Loucy (cell line): ENCODE measurements around the gene IFNG-AS1.

ENCODE experiments used
- H2AFZ ChIP-seq: fragments of 200-600 bp; sonication (generic); 2 replicates; pipeline ENCODE4 v1.6.0; 2016; ENCODE audit warnings: antibody characterized with exemption, mild to moderate bottlenecking, low read length, moderate library complexity
- H3F3A ChIP-seq: fragments of 200-600 bp; 2 replicates; pipeline ENCODE4 v1.6.0; 2016; ENCODE audit warnings: antibody characterized with exemption, low read depth, mild to moderate bottlenecking
- H3K27me3 ChIP-seq: fragments of 200-600 bp; sonication (generic); 2 replicates; pipeline ENCODE4 v1.6.1; 2014; ENCODE audit warnings: low read length, mild to moderate bottlenecking; ENCODE audit not compliant: insufficient read depth, poor library complexity, severe bottlenecking
- H3K36me3 ChIP-seq: fragments of 200-600 bp; sonication (generic); 2 replicates; pipeline ENCODE4 v1.6.1; 2016; ENCODE audit warnings: low read length; ENCODE audit not compliant: insufficient read depth
- H3K4me1 ChIP-seq: fragments of 200-600 bp; sonication (generic); 2 replicates; pipeline ENCODE4 v1.5.1; 2014; ENCODE audit warnings: low read length, mild to moderate bottlenecking; ENCODE audit not compliant: insufficient read depth, poor library complexity, severe bottlenecking
- H3K4me2 ChIP-seq: fragments of 200-600 bp; sonication (generic); 2 replicates; pipeline ENCODE4 v1.6.0; 2014; ENCODE audit warnings: antibody characterized with exemption, low read length, low read depth, mild to moderate bottlenecking; ENCODE audit not compliant: poor library complexity, severe bottlenecking
- H3K4me3 ChIP-seq: fragments of 200-600 bp; sonication (generic); 2 replicates; pipeline ENCODE4 v1.5.1; 2014; ENCODE audit warnings: low read length, mild to moderate bottlenecking, mixed read lengths; ENCODE audit not compliant: poor library complexity, severe bottlenecking
- H3K79me2 ChIP-seq: fragments of 200-600 bp; sonication (generic); 2 replicates; pipeline ENCODE4 v1.6.1; 2014; ENCODE audit warnings: low read length; ENCODE audit not compliant: insufficient read depth
- H3K9ac ChIP-seq: fragments of 200-600 bp; sonication (generic); 2 replicates; pipeline ENCODE4 v1.6.0; 2014; ENCODE audit warnings: mild to moderate bottlenecking, low read depth, low read length, moderate library complexity; ENCODE audit not compliant: poor library complexity, severe bottlenecking
- H3K9me2 ChIP-seq: fragments of 200-600 bp; sonication (generic); replicated peaks from 2 replicates; pipeline ENCODE4 v1.6.1; 2016; ENCODE audit warnings: low read depth, low read length, mixed read lengths
- H3K9me3 ChIP-seq: fragments of 200-600 bp; sonication (generic); 2 replicates; pipeline ENCODE4 v1.6.1; 2014; ENCODE audit warnings: mild to moderate bottlenecking, antibody characterized with exemption, low read length, low read depth; ENCODE audit not compliant: insufficient read depth
- H4K20me1 ChIP-seq: fragments of 200-600 bp; sonication (generic); 2 replicates; pipeline ENCODE4 v1.6.0; 2014; ENCODE audit warnings: antibody characterized with exemption, low read length, mild to moderate bottlenecking; ENCODE audit not compliant: insufficient read depth, poor library complexity, severe bottlenecking
- CTCF ChIP-seq: fragments of 200-600 bp; sonication (generic); conservative IDR thresholded peaks from 2 replicates; pipeline ENCODE4 v1.5.1; 2014; ENCODE audit warnings: mild to moderate bottlenecking, antibody characterized with exemption, low read length
- EZH2phosphoT487 ChIP-seq: fragments of 200-600 bp; IDR thresholded peaks from 2 replicates; pipeline ENCODE4 v1.6.1; 2018; ENCODE audit warnings: antibody characterized with exemption, mild to moderate bottlenecking, moderate library complexity, borderline replicate concordance

The IFNG-AS1 gene

GRCh38 chr12:67964456-67964855 lies 24.8 kb upstream of the IFNG-AS1 start:
- Histone ChIP-seq H3K4me3 (no peak overlapping the region), H3K9me3 (no peaks in the 10 kb centered on the region), H3K79me2 (no peaks in the 10 kb centered on the region), H3K4me2 (no peak overlapping the region), H3F3A (no peaks in the 10 kb centered on the region), H2AFZ (no peak overlapping the region), H3K27me3 (peaks cover 4% of the 10 kb centered on the region), H3K36me3 (no peaks in the 10 kb centered on the region), H3K9ac (no peak overlapping the region), H4K20me1 (no peaks in the 10 kb centered on the region), H3K4me1 (no peaks in the 10 kb centered on the region), H3K9me2 (no peaks in the 10 kb centered on the region)
- TF ChIP-seq EZH2phosphoT487 = no peak
- no peak for TF ChIP-seq CTCF

GRCh38 chr12:67966560-67966959 lies 22.7 kb upstream of the IFNG-AS1 start:
- Histone ChIP-seq H2AFZ (no peak overlapping the region), H3K9me3 (no peaks in the 10 kb centered on the region), H3K4me3 (no peak overlapping the region), H3K27me3 (no peaks in the 10 kb centered on the region), H3K36me3 (no peaks in the 10 kb centered on the region), H3F3A (no peaks in the 10 kb centered on the region), H3K4me2 (no peak overlapping the region), H4K20me1 (no peaks in the 10 kb centered on the region), H3K79me2 (no peaks in the 10 kb centered on the region), H3K4me1 (no peaks in the 10 kb centered on the region), H3K9ac (no peak overlapping the region), H3K9me2 (no peaks in the 10 kb centered on the region)
- TF ChIP-seq CTCF (no peak), EZH2phosphoT487 (no peak)

- Histone ChIP-seq H3K27me3 (no peaks in the 10 kb centered on the region), H4K20me1 (no peaks in the 10 kb centered on the region), H3K36me3 (no peaks in the 10 kb centered on the region), H2AFZ (no peak overlapping the region), H3K4me2 (no peak overlapping the region), H3K9me3 (no peaks in the 10 kb centered on the region), H3K4me1 (no peaks in the 10 kb centered on the region), H3K9ac (no peak overlapping the region), H3K4me3 (no peak overlapping the region), H3F3A (no peaks in the 10 kb centered on the region), H3K79me2 (no peaks in the 10 kb centered on the region), H3K9me2 (no peaks in the 10 kb centered on the region)
- TF ChIP-seq CTCF (no peak), EZH2phosphoT487 (no peak)
These were observed 20.9 kb upstream of the IFNG-AS1 start for GRCh38 chr12:67968321-67968720.
